ENCODE measurements around the gene PODXL.

PODXL gene

GRCh38 chr7:131563918-131564317, 7.5 kb upstream of the PODXL start:
- no peak for DNase-seq

- no peak for DNase-seq
Observed at GRCh38 chr7:131562941-131563340, 6.5 kb upstream of the PODXL start.

- no peak for DNase-seq
Observed at GRCh38 chr7:131560061-131560460, 3.6 kb upstream of the PODXL start.

GRCh38 chr7:131557652-131558385, 1.4 kb upstream of the PODXL start:
- DNase-seq = no peak

- DNase-seq = no peak
Observed at GRCh38 chr7:131556909-131557651, 652 bp upstream of the PODXL start.

DNA sequence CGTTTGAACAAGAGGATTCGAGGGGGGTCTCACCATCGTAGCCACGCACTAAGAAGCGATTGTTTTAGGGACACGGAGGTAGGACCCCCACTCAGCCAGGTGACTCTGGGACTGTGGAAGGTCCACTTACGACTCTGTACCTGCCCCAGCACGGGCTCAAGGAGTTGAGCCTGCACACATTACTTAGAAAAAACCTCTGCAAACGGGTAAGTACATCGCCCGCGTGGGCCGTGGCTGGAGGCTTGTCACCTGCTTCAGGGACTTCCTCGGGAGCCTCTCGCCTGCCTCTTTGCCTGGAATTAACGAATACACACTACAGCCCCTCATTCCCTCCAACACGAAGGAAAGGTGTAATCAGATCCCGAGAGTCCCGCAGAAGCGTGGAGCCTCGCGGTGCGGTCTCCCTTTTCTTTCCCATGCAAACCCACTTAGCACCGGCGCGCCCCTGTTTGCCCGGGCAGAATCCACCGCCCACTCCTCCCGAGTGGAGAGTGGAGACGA, 826 bp downstream of the PODXL start:
- no peak for DNase-seq

DNA sequence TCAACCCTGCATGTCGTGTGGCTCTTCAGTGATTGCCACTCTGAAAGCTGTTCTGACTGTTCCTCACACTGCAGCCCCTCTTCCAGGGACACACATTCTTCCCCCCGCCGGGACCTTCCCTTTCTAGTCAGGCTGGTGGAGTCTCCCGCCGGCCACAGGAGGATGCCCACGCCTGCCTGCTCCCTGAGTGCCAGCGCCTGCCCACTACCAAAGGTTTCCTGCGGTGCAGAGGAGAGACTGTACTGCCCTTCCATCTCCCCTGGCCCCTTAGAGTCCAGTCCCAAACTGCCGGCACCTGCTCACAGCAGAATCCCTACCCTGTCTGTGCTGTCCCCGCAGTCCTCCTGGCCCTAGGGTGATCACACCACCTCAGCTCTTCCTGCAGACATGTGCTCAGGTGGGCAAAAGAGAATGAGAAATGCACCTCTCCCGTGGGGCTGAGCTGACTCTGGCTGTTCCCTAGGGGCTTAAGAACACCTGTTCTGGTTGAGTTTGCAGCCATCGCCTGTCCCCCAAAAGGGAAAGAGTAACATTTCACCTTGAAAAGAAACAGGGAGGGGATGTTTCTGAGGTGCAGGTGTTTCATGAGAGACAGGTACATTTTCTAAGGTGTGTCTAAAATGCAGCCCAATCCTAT, 1.4 kb downstream of the PODXL start:
- no peak for DNase-seq

DNA sequence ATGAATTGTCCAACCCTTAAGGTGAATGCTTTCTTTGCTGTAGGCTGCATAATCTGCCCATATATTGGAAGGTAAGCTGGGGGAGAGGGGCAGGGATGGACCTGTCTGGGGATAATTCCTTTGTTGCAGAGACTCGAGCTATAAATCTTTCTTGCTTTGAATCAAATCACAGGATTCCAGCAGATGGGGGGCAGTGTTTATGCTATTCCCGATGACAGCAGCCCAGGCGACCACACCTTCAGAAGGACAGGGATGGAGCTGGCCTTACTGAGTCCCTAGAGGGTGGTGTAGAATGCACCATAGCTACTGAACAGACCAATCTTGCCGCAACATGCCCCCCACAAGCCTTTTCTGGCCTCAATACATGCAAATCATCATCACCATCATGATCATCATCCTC, 2.5 kb downstream of the PODXL start:
- DNase-seq = no peak

GRCh38 chr7:131552053-131552452, 4.4 kb downstream of the PODXL start:
- no peak for DNase-seq

DNA sequence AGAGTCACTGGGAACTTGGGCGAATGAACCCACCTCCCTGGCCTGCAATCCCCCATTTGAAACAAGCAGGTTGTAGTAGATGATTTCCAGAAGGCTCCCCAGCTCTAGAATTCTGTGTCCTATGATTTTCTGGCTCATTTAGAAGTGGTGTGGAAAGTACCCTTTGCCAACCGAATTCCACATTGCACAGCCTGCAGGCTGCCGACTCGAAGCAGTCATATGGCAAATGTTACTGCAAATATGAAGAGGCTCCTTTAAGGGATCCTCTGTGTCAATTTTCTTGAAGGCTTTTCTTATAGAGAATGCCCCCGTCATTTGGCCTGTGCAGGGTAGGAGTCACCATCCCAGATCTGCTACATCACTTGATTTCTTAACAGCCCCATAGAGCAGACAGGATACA, 5.6 kb downstream of the PODXL start:
- DNase-seq = no peak

DNA sequence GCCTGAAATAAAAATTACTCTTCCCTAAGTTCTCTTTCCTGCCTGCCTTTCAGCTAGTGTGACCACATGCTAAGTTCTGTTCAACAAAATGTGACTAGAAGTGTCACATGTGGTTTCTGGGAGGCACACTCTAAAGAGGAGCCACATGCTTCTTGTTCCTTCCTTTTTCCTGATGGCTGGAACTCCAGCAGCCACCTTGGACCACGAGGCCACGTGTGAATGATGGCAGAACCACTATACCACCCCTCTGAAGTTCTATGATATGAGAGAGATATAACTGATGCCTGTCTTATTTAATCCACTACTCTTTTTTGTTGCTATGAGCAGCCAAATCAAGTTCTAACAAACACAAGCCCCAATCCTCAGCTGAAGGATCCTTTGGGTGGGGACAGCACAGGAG, 8.1 kb downstream of the PODXL start:
- peak; percentile 41 for DNase-seq

DNA sequence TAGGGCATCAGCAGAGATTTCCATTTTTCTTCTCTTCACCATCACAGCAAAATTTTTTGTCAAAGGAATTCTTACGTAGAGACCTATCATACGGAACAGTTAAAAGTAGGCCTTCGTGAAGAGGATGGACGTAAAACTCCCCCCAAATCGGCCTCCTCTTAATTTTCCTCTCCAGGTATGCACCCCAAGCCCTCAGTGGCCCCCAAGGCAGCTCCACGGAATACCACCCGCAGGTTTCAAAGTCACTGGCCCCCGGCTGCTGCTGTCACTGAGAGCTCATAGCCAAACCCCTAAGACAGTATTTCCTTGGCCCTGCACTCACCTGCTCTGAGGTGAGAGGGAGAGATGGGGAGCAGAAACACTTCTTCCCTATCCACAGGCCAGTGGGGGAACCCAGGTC, 8.8 kb downstream of the PODXL start:
- DNase-seq = no peak

DNA sequence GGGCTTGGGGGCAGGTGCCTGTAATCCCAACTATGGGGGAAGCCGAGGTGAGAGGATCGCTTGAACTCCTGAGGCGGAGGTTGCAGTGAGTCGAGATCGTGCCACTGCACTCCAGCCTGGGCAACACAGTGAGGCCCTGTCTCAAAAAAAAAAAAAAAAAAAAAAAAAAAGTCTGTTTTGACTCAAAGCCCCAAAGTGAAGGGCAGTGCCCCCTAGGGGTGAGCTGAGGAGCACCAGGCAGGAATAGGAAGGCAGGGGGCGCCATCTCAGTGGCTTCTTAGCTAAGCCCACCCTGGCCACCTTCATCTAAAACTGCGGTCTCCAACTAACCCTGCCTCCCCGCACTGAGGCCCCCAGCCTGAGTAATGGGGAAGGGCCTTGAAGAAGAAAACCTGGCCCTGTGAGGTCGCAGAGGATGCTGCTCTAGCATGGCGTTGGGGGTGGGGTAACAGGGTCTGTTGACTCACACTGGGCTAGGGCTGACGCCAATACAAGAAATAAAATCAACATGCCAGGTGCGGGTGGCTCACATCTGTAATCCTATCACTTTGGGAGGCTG, 9.8 kb downstream of the PODXL start:
- DNase-seq = peak; percentile 9

- no peak for DNase-seq
Observed at GRCh38 chr7:131546126-131546525, 10.3 kb downstream of the PODXL start.

- peak; percentile 36 for DNase-seq
Observed at GRCh38 chr7:131544449-131545301, 11.8 kb downstream of the PODXL start.

GRCh38 chr7:131544021-131544420, 12.4 kb downstream of the PODXL start:
- no peak for DNase-seq

GRCh38 chr7:131543298-131543697, 13.1 kb downstream of the PODXL start:
- no peak for DNase-seq

DNA sequence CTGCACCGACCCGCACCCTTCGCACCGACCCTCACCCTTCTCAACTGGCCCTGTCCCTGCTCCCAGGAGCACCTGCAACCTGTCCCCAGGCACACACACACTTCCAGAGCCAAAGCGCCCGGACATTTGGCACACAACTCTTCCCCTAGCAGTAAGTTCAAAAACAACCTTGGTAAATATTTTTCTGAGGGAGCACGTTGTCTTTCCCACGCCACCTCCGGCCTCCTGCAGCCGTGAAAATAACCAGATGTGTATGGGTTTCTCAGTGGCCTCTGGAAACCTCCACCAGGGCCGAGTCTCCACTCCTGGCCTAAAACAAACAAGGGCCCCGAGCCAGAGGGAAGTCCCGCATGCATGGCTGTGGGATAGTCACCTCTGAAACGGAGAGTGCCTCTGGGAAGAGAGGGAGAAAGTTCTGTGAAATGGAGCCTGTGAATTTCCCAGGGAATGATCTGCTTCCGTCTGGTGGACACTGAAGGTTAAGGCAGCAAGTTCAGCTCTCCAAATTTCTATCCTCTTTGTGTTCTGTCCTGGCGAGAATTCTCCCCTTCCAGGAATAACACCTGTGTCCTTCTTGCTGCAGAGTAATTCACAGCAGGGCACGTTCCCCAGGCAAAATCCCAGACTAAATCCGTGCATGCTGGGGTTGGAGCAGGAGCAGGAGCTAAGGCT, 15.8 kb downstream of the PODXL start:
- no peak for DNase-seq

DNA sequence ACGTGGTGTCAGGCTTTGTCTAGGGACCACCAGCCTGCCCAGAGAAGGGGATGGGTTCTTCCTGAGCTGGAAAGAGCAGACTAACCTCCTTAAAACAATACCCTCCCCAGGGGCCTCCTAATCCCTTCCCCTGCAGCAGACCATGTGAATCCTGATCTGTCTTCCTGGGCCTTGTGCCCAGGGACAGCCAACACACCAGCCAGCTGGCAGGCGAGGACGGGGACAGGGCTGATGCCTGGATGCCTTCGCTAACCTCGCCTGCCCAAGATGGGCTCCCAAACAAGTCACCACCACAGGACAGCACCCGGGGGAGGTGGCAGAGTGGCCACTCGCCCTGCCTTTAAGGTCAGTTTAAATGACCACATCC, 17.6 kb downstream of the PODXL start:
- no peak for DNase-seq

DNA sequence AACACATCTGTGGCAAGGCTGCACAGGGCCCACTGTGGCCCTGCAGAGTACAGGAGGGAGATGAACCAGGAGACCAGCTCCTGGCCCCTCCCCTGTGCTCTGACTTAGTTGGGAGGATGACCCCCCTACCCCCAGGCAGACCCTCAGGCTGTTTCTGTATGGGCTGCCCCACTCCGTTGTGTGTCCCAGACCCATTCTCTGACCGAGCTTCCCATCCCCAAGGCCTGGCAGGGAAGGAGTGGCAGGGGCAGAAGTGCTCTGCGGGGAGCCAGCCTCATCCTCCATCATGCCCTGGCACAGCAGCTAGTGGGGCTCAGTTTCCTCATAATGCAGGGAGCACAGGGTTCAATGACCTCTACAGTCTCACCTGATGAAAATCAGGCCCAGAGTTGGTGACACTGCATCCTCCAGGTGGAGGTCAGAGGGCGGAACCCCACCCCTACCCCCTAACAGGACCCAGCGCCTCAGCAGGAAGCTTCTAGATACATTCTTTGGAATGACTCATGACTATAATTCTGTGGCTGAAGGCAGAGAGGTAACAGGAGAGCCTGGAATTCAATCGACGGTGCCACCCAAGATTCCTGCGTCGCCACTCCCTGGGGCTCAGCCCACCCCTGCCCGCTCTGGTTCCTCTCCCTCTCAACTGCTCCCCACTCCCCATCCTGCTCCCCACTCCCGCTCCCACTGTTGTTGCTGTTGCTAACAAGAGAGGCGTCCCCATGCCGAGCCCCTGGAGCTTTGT, 18.2 kb downstream of the PODXL start:
- no peak for DNase-seq

- no peak for DNase-seq
Observed at GRCh38 chr7:131537571-131537978, 18.9 kb downstream of the PODXL start.
